GM19043 (cell line): ENCODE results near the gene PARVG.
"Not testable (repeated sequence)": the region's sequence is repeated elsewhere in the genome, so short reads cannot be mapped to it uniquely, and the experiment has no call there.

Experiments
- ATAC-seq: cut with Tn5 transposase; IDR thresholded peaks from one replicate; pipeline ENCODE4 v1.9.1; 2021; ENCODE audit warnings: low read depth; ENCODE audit not compliant: unreplicated experiment

Gene PARVG

GRCh38 chr22:44231233-44231632, 50.5 kb downstream of the PARVG start:
- ATAC-seq = no peak

- ATAC-seq = not testable (repeated sequence)
These were observed 53.6 kb downstream of the PARVG start for GRCh38 chr22:44234372-44234771.

GRCh38 chr22:44237290-44237689, 56.6 kb downstream of the PARVG start:
- ATAC-seq = no peak

GRCh38 chr22:44241121-44241520, 60.4 kb downstream of the PARVG start:
- ATAC-seq = not testable (repeated sequence)

GRCh38 chr22:44242946-44243724, 62.4 kb downstream of the PARVG start:
- ATAC-seq = no peak

- ATAC-seq = no peak
These were observed 63.0 kb downstream of the PARVG start for GRCh38 chr22:44243761-44244160.

- no peak for ATAC-seq
These were observed 63.6 kb downstream of the PARVG start for GRCh38 chr22:44244265-44244822.

GRCh38 chr22:44245438-44245837, 64.7 kb downstream of the PARVG start:
- ATAC-seq = no peak

- ATAC-seq = no peak
These were observed 65.1 kb downstream of the PARVG start for GRCh38 chr22:44245867-44246266.

- ATAC-seq = no peak
These were observed 66.0 kb downstream of the PARVG start for GRCh38 chr22:44246615-44247326.

GRCh38 chr22:44247346-44247745, 66.6 kb downstream of the PARVG start:
- ATAC-seq = no peak

- ATAC-seq = no peak
These were observed 67.5 kb downstream of the PARVG start for GRCh38 chr22:44247923-44248892.

GRCh38 chr22:44248926-44249325, 68.2 kb downstream of the PARVG start:
- ATAC-seq = no peak

- ATAC-seq = no peak
These were observed 68.8 kb downstream of the PARVG start for GRCh38 chr22:44249376-44250147.

GRCh38 chr22:44254811-44255210, 74.1 kb downstream of the PARVG start:
- no peak for ATAC-seq

GRCh38 chr22:44256085-44256484, 75.4 kb downstream of the PARVG start:
- ATAC-seq = no peak

- no peak for ATAC-seq
These were observed 76.1 kb downstream of the PARVG start for GRCh38 chr22:44256556-44257485.
